Neural cell (in vitro differentiated cells): ENCODE measurements around the gene RNLS. TPM values are rescaled to one million over a fixed set of nuclear protein-coding genes. Genes with fewer than 3 reads are reported as not detected.

ENCODE experiments used
- H2AFZ ChIP-seq: fragments of 200-600, 300-800 bp; sonication (generic), shearing (Covaris generic); 2 replicates; pipeline ENCODE4 v1.6.0; 2014; ENCODE audit warnings: low read depth, mild to moderate bottlenecking, antibody characterized with exemption, low read length, moderate library complexity
- H3F3A ChIP-seq: fragments of 200-600 bp; shearing (Covaris generic); 2 replicates; pipeline ENCODE4 v1.6.1; 2016; ENCODE audit warnings: mild to moderate bottlenecking, moderate library complexity, mixed read lengths, antibody characterized with exemption, low read length; ENCODE audit not compliant: insufficient read depth, poor library complexity, severe bottlenecking
- H3K27ac ChIP-seq: fragments of 200-600, 300-800 bp; sonication (generic), shearing (Covaris generic); 2 replicates; pipeline ENCODE4 v1.5.1; 2014; ENCODE audit warnings: mild to moderate bottlenecking, low read length, moderate library complexity
- H3K27me3 ChIP-seq: fragments of 300-800, 200-600 bp; sonication (generic), shearing (Covaris generic); 2 replicates; pipeline ENCODE4 v1.6.0; 2014; ENCODE audit warnings: mild to moderate bottlenecking, low read depth, low read length, moderate library complexity; ENCODE audit not compliant: insufficient read depth
- H3K36me3 ChIP-seq: fragments of 300-800, 200-600 bp; sonication (generic), shearing (Covaris generic); 2 replicates; pipeline ENCODE4 v1.5.1; 2014; ENCODE audit warnings: mild to moderate bottlenecking, antibody characterized with exemption, low read length, moderate library complexity; ENCODE audit not compliant: insufficient read depth
- H3K4me2 ChIP-seq: fragments of 300-800, 200-600 bp; sonication (generic), shearing (Covaris generic); 2 replicates; pipeline ENCODE4 v1.6.0; 2014; ENCODE audit warnings: mild to moderate bottlenecking, low read length
- H3K4me3 ChIP-seq: fragments of 300-800, 200-600 bp; sonication (generic), shearing (Covaris generic); 2 replicates; pipeline ENCODE4 v1.5.1; 2014; ENCODE audit warnings: mild to moderate bottlenecking, low read length, moderate library complexity
- H3K79me2 ChIP-seq: fragments of 200-600 bp; shearing (Covaris generic); replicated peaks from 2 replicates; pipeline ENCODE4 v1.6.0; 2014; ENCODE audit warnings: mild to moderate bottlenecking, low read length, moderate library complexity; ENCODE audit not compliant: insufficient read depth
- H3K9ac ChIP-seq: fragments of 300-800, 200-600 bp; sonication (generic), shearing (Covaris generic); 2 replicates; pipeline ENCODE4 v1.6.1; 2016; ENCODE audit warnings: mild to moderate bottlenecking, low read length, mixed read lengths
- H3K9me2 ChIP-seq: fragments of 200-600 bp; shearing (Covaris generic); 2 replicates; pipeline ENCODE4 v1.6.1; 2016; ENCODE audit warnings: mild to moderate bottlenecking, low read length, mixed read lengths; ENCODE audit not compliant: insufficient read depth
- H3K9me3 ChIP-seq: fragments of 200-600, 300-800 bp; sonication (generic), shearing (Covaris generic); 2 replicates; pipeline ENCODE4 v1.6.1; 2016; ENCODE audit warnings: mild to moderate bottlenecking, mixed run types, low read length, moderate library complexity, mixed read lengths
- H4K20me1 ChIP-seq: fragments of 200-600 bp; shearing (Covaris generic); 2 replicates; pipeline ENCODE4 v1.6.1; 2016; ENCODE audit warnings: mild to moderate bottlenecking, mixed run types; ENCODE audit not compliant: insufficient read depth
- CTCF ChIP-seq: fragments of 450-650 bp; IDR thresholded peaks from 2 replicates; pipeline ENCODE4 v1.5.1; 2014; ENCODE audit warnings: antibody characterized with exemption, mild to moderate bottlenecking, moderate library complexity; ENCODE audit not compliant: poor library complexity, severe bottlenecking
- EP300 ChIP-seq: fragments of 450-650 bp; conservative IDR thresholded peaks from 2 replicates; pipeline ENCODE4 v1.6.1; 2014; ENCODE audit warnings: antibody characterized with exemption, mild to moderate bottlenecking, moderate library complexity; ENCODE audit not compliant: poor library complexity, severe bottlenecking
- EZH2 ChIP-seq: fragments of 200-600, 300-800 bp; shearing (Covaris generic), sonication (generic); IDR thresholded peaks from 2 replicates; pipeline ENCODE4 v1.6.1; 2014; ENCODE audit warnings: antibody characterized with exemption, low read length, borderline replicate concordance, mild to moderate bottlenecking; ENCODE audit not compliant: insufficient read depth, poor library complexity, severe bottlenecking
- MXI1 ChIP-seq: fragments of 450-650 bp; conservative IDR thresholded peaks from 2 replicates; pipeline ENCODE4 v1.6.1; 2014; ENCODE audit warnings: antibody characterized with exemption, mild to moderate bottlenecking; ENCODE audit not compliant: poor library complexity, severe bottlenecking
- POLR2AphosphoS5 ChIP-seq: IDR thresholded peaks from 2 replicates; pipeline ENCODE4 v1.6.1; 2012
- REST ChIP-seq: IDR thresholded peaks from 2 replicates; pipeline ENCODE4 v1.6.1; 2012; ENCODE audit warnings: borderline replicate concordance
- SMC3 ChIP-seq: fragments of 450-650 bp; conservative IDR thresholded peaks from 2 replicates; pipeline ENCODE4 v1.6.1; 2014; ENCODE audit warnings: antibody characterized with exemption, mild to moderate bottlenecking, moderate library complexity; ENCODE audit not compliant: poor library complexity
- TAF1 ChIP-seq: IDR thresholded peaks from 2 replicates; pipeline ENCODE4 v1.6.1; 2012; ENCODE audit warnings: low read depth
- polyA plus RNA-seq: library from polyadenylated mRNA; depleted of rRNA; stranded (reverse); fragments of >200 nt; gene quantifications from 2 replicates; pipeline ENCODE4 v1.2.3, GENCODE V29; 2014

Gene RNLS
- polyA plus RNA-seq, 1 donor from 2014 or later: 0.20 TPM

GRCh38 chr10:88293073-88293472 lies 290.0 kb downstream of the RNLS start:
- H3K9ac ChIP-seq: no peak overlapping the region
- H3K27ac ChIP-seq: no peak overlapping the region
- H3K9me2 ChIP-seq: no peaks in the 10 kb centered on the region
- H3K4me2 ChIP-seq: no peak overlapping the region
- H3K27me3 ChIP-seq: no peaks in the 10 kb centered on the region
- no peak overlapping the region for H2AFZ ChIP-seq
- H3K36me3 ChIP-seq: no peaks in the 10 kb centered on the region
- TF ChIP-seq SMC3 (no peak), MXI1 (no peak), POLR2AphosphoS5 (no peak), CTCF (no peak), REST (no peak), EP300 (no peak), TAF1 (no peak), EZH2 (no peak)
- peaks cover 5% of the 10 kb centered on the region for H3F3A ChIP-seq
- no peaks in the 10 kb centered on the region for H4K20me1 ChIP-seq
- no peaks in the 10 kb centered on the region for H3K9me3 ChIP-seq
- H3K79me2 ChIP-seq: no peaks in the 10 kb centered on the region
- no peak overlapping the region for H3K4me3 ChIP-seq

- no peak overlapping the region for H3K27ac ChIP-seq
- H3K36me3 ChIP-seq: no peaks in the 10 kb centered on the region
- H3F3A ChIP-seq: peaks cover 5% of the 10 kb centered on the region
- no peak overlapping the region for H3K4me2 ChIP-seq
- H2AFZ ChIP-seq: no peak overlapping the region
- H4K20me1 ChIP-seq: no peaks in the 10 kb centered on the region
- TF ChIP-seq POLR2AphosphoS5 (no peak), REST (no peak), SMC3 (no peak)
- no peak overlapping the region for H3K9ac ChIP-seq
- no peaks in the 10 kb centered on the region for H3K79me2 ChIP-seq
- H3K27me3 ChIP-seq: no peaks in the 10 kb centered on the region
- H3K9me3 ChIP-seq: no peaks in the 10 kb centered on the region
- no peak overlapping the region for H3K4me3 ChIP-seq
- no peaks in the 10 kb centered on the region for H3K9me2 ChIP-seq
Observed at GRCh38 chr10:88292185-88292514, 291.0 kb downstream of the RNLS start.
